Measurements from ENCODE around the gene AGMO.

GRCh38 chr7:15236952-15237351 lies 324.9 kb downstream of the AGMO start:
- TF ChIP-seq CTCF (conservative IDR thresholded peaks at IDR 0.05; ENCODE audit: low read depth, low read length) (no peak), EZH2 (IDR thresholded peaks at IDR 0.05; ENCODE audit: low read length, unreplicated experiment) (no peak), EZH2phosphoT487 (IDR thresholded peaks at IDR 0.05; ENCODE audit: borderline replicate concordance, low read length) (no peak)

Data from PC-3 (cell line).